ENCODE data around the gene CAPS.

DNA sequence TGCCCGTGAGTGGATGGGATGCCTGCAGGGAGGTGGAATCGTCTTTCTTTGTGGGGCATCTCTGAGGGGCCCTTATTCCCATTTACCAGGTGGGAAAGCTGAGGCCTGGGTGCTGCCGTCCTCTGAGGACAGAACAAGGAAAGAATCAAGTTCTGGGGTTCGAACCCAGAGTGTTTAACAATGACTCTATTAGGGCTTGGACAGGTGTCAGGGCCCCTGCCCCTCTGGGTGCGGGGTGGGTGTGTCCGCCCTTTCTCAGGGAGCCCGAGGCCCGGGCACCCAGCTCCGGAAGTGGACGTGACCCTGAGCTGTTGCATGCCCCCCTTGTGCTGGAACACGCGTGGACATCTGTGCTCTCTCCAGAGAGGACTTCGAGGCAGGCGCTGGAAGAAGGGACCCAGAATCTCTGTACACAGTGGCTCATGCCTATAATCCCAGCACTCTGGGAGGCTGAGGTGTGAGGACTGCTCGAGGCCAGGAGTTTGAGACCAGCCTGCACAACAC, 21.2 kb upstream of the CAPS start:
- TF ChIP-seq, protein P1, sequence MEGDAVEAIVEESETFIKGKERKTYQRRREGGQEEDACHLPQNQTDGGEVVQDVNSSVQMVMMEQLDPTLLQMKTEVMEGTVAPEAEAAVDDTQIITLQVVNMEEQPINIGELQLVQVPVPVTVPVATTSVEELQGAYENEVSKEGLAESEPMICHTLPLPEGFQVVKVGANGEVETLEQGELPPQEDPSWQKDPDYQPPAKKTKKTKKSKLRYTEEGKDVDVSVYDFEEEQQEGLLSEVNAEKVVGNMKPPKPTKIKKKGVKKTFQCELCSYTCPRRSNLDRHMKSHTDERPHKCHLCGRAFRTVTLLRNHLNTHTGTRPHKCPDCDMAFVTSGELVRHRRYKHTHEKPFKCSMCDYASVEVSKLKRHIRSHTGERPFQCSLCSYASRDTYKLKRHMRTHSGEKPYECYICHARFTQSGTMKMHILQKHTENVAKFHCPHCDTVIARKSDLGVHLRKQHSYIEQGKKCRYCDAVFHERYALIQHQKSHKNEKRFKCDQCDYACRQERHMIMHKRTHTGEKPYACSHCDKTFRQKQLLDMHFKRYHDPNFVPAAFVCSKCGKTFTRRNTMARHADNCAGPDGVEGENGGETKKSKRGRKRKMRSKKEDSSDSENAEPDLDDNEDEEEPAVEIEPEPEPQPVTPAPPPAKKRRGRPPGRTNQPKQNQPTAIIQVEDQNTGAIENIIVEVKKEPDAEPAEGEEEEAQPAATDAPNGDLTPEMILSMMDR (IDR thresholded peaks at IDR 0.05 in 8 of 11, conservative IDR thresholded peaks at IDR 0.05 in 3 of 11): no peak
- no peak for TF ChIP-seq POLR2A (IDR thresholded peaks at IDR 0.05)
- no peak for TF ChIP-seq POLR2AphosphoS5 (IDR thresholded peaks at IDR 0.05)
